OCI-LY3 (cell line): ENCODE data around the gene CST3.

Experiments
- H2AFZ ChIP-seq: fragments of 200-600, 300-600 bp; shearing (Covaris generic); 2 replicates; pipeline ENCODE4 v1.6.0; 2014; ENCODE audit warnings: antibody characterized with exemption, low read depth, low read length
- H3K27ac ChIP-seq: fragments of 200-600, 300-600 bp; sonication (generic); 2 replicates; pipeline ENCODE4 v1.5.1; 2014; ENCODE audit warnings: mild to moderate bottlenecking, low read length, moderate library complexity, mixed read lengths
- H3K27me3 ChIP-seq: fragments of 200-600, 300-600 bp; sonication (generic); 2 replicates; pipeline ENCODE4 v1.6.1; 2014; ENCODE audit warnings: low read depth, low read length, mixed read lengths
- H3K36me3 ChIP-seq: fragments of 200-600, 300-600 bp; sonication (generic); replicated peaks from 2 replicates; pipeline ENCODE3; 2014; ENCODE audit warnings: low read depth, low read length, mixed read lengths
- H3K4me1 ChIP-seq: fragments of 300-600, 200-600 bp; sonication (generic); 2 replicates; pipeline ENCODE4 v1.6.1; 2014; ENCODE audit warnings: low read length, mixed read lengths
- H3K4me2 ChIP-seq: fragments of 200-600, 300-600 bp; sonication (generic); 2 replicates; pipeline ENCODE4 v1.6.1; 2014; ENCODE audit warnings: low read length, mixed read lengths
- H3K4me3 ChIP-seq: fragments of 300-600, 200-600 bp; sonication (generic); 2 replicates; pipeline ENCODE4 v1.5.1; 2014; ENCODE audit warnings: antibody characterized with exemption, mild to moderate bottlenecking, low read length, moderate library complexity
- H3K79me2 ChIP-seq: fragments of 300-600, 200-600 bp; shearing (Covaris generic); 2 replicates; pipeline ENCODE4 v1.6.1; 2014; ENCODE audit warnings: mild to moderate bottlenecking, low read length, mixed read lengths
- H3K9ac ChIP-seq: fragments of 300-600, 200-600 bp; shearing (Covaris generic); 2 replicates; pipeline ENCODE4 v1.6.0; 2014; ENCODE audit warnings: mild to moderate bottlenecking, low read length, moderate library complexity
- H3K9me3 ChIP-seq: fragments of 200-600, 300-600 bp; shearing (Covaris generic); 2 replicates; pipeline ENCODE4 v1.6.1; 2014; ENCODE audit warnings: low read length, mixed read lengths; ENCODE audit not compliant: insufficient read depth
- H4K20me1 ChIP-seq: fragments of 200-600, 300-600 bp; sonication (generic); 2 replicates; pipeline ENCODE4 v1.6.1; 2016; ENCODE audit warnings: low read length, mixed read lengths; ENCODE audit not compliant: insufficient read depth
- CTCF ChIP-seq: fragments of 200-600, 300-600 bp; sonication (generic); IDR thresholded peaks from 2 replicates; pipeline ENCODE4 v1.5.1; 2014; ENCODE audit warnings: antibody characterized with exemption, low read length, low read depth
- EZH2phosphoT487 ChIP-seq: fragments of 200-600 bp; shearing (Covaris generic); IDR thresholded peaks from 2 replicates; pipeline ENCODE4 v1.6.1; 2018; ENCODE audit warnings: antibody characterized with exemption, mixed run types, low read depth

The CST3 gene

GRCh38 chr20:23683807-23684206 lies 46.1 kb upstream of the CST3 start:
- H2AFZ ChIP-seq, result no peak overlapping the region
- H3K4me1 ChIP-seq, result no peaks in the 10 kb centered on the region
- no peaks in the 10 kb centered on the region for H3K9me3 ChIP-seq
- H3K9ac ChIP-seq, result no peak overlapping the region
- peaks cover 12% of the 10 kb centered on the region; the same call in 1 of the 2 replicates for H3K27me3 ChIP-seq
- H3K79me2 ChIP-seq, result no peaks in the 10 kb centered on the region
- H3K27ac ChIP-seq, result no peak overlapping the region
- no peak overlapping the region for H3K4me3 ChIP-seq
- no peaks in the 10 kb centered on the region for H4K20me1 ChIP-seq
- no peak for TF ChIP-seq CTCF
- TF ChIP-seq EZH2phosphoT487, result no peak
- H3K36me3 ChIP-seq, result no peaks in the 10 kb centered on the region
- H3K4me2 ChIP-seq, result no peak overlapping the region

GRCh38 chr20:23683281-23683680 lies 45.5 kb upstream of the CST3 start:
- Histone ChIP-seq H3K36me3 (no peaks in the 10 kb centered on the region), H4K20me1 (no peaks in the 10 kb centered on the region), H3K9ac (no peak overlapping the region), H3K4me2 (no peak overlapping the region), H3K27me3 (peaks cover 12% of the 10 kb centered on the region; the same call in 1 of the 2 replicates), H2AFZ (no peak overlapping the region), H3K9me3 (no peaks in the 10 kb centered on the region), H3K4me3 (no peak overlapping the region), H3K27ac (no peak overlapping the region), H3K4me1 (no peaks in the 10 kb centered on the region), H3K79me2 (no peaks in the 10 kb centered on the region)
- TF ChIP-seq CTCF (no peak), EZH2phosphoT487 (no peak)

GRCh38 chr20:23680146-23680545 lies 42.4 kb upstream of the CST3 start:
- H2AFZ ChIP-seq, result no peak overlapping the region
- no peaks in the 10 kb centered on the region for H4K20me1 ChIP-seq
- no peak overlapping the region for H3K4me2 ChIP-seq
- no peak for TF ChIP-seq CTCF
- TF ChIP-seq EZH2phosphoT487, result no peak
- H3K27ac ChIP-seq, result no peak overlapping the region
- peaks cover 30% of the 10 kb centered on the region for H3K27me3 ChIP-seq
- no peaks in the 10 kb centered on the region for H3K36me3 ChIP-seq
- H3K4me3 ChIP-seq, result no peak overlapping the region
- H3K9ac ChIP-seq, result no peak overlapping the region
- H3K9me3 ChIP-seq, result no peaks in the 10 kb centered on the region
- no peaks in the 10 kb centered on the region for H3K4me1 ChIP-seq
- H3K79me2 ChIP-seq, result no peaks in the 10 kb centered on the region

GRCh38 chr20:23679133-23680092 lies 41.7 kb upstream of the CST3 start:
- TF ChIP-seq CTCF, result no peak
- no peak for TF ChIP-seq EZH2phosphoT487
- Histone ChIP-seq H3K27me3 (peaks cover 32% of the 10 kb centered on the region), H3K9ac (no peak overlapping the region), H3K4me3 (no peak overlapping the region), H3K79me2 (no peaks in the 10 kb centered on the region), H3K27ac (no peak overlapping the region), H3K4me2 (no peak overlapping the region), H3K9me3 (no peaks in the 10 kb centered on the region), H2AFZ (no peak overlapping the region), H4K20me1 (no peaks in the 10 kb centered on the region), H3K36me3 (no peaks in the 10 kb centered on the region), H3K4me1 (no peaks in the 10 kb centered on the region)
